ENCODE data around the gene ME3.
"Not testable (repeated sequence)": the region's sequence is repeated elsewhere in the genome, so short reads cannot be mapped to it uniquely, and the experiment has no call there.

Gene ME3

DNA sequence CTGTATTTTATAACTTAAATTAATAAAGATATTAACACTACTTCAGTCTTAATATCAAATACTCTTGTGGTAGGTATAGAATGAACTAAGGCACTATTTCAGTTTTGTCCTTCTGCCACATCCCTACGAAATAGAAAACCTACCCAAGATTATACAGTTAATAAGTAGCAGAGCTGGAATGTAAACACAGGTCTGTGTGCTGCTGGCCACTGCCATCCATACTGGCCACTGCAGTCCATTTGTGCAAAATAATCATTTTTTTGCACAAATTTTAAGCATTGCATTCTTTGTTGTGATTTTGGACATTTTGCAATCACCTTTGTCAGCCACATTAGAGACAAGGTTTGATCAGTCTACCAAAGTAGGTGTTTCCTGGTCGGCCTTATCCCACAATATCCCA lies 91.9 kb downstream of the ME3 start:
- no peak for DNase-seq

DNA sequence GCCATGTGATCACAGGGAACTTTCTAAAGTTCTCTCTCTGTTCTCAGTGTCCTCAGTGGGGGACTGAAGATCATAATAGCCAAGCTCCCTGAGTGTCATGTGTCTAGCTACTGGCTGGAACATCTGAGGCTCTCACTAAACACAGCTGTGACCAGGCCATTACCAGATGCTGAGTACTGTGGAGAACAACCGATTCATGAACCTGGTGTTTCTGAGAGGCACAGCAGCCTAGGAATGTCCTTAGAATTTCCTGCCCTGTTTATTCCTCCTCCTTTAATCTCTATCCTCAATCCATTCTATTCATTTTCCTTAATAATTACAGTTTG lies 93.0 kb downstream of the ME3 start:
- no peak for DNase-seq

DNA sequence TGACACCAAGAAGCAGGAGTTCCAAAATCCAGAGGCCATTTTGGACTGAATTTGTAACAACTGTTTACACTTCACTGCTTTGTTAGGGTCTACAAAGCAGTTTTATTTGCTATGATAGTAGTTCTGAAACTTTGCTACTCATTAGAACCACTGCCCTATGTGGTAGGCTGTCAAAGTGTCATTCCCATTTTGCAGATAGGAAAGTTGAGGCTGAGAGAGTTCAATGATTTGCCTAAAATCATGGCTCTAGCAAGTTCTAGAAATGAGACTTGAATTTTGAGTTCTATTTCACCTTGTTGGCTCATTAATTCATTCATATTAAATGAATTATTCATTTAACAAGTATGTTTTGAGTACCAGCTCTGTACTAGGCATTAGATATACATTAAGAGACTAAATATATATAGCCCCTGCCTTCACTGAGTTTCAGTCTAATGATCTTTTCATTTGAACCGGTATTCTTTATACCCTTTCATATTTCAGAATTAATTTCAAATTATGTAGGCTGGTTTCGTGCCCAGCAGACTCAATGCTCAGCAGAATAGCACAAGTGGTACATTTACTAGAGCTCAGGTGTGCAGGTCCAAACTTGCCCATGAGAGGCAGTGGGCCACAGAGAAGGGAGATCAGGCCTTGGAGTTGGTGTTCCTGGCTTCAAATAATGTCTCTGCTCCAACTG lies 93.5 kb downstream of the ME3 start:
- no peak for DNase-seq

DNA sequence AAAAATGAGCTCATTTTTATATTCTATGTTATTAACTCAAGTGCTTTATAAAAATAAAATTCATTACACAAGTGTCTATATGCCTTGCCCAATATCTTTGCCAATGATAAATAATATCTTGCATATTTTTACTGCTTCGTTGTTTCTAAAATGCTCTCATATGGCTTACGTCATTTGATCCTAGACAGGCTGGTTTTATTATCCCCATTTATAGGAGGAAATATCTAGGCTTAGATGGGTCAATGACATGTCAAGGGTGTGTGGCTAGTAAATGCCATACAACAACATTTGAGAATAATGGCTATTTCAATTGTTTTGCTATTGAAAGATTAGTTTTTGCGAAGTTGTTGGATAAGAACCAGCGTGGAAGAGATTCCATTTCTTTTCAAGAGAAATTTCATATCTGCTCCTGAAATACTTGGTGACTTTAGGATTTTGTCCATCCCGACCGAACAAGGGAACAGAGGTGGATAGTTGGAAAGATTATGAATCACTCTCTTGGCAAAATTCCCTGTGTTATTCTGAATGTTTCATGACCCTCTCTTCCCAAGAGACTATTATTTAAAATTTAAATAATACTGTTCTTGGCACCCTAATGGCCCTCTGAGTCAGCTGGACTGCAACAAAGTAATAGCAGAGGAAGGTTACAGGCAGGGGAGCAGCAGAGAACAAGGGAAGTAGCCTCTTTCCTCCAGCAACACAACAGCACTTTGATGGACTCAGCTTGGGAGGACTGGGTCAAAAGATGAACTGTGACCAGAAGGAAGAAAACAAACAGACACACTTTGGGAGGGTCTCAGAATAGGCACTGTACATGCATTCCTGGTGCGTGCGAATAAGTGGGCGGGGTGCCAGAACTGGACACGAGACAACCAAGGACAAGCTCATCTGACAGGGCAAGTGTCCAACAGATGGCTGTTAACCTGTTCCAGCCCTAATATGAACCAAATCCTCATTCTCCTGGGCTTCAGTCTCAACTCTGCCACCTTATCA lies 94.5 kb downstream of the ME3 start:
- DNase-seq: no peak

DNA sequence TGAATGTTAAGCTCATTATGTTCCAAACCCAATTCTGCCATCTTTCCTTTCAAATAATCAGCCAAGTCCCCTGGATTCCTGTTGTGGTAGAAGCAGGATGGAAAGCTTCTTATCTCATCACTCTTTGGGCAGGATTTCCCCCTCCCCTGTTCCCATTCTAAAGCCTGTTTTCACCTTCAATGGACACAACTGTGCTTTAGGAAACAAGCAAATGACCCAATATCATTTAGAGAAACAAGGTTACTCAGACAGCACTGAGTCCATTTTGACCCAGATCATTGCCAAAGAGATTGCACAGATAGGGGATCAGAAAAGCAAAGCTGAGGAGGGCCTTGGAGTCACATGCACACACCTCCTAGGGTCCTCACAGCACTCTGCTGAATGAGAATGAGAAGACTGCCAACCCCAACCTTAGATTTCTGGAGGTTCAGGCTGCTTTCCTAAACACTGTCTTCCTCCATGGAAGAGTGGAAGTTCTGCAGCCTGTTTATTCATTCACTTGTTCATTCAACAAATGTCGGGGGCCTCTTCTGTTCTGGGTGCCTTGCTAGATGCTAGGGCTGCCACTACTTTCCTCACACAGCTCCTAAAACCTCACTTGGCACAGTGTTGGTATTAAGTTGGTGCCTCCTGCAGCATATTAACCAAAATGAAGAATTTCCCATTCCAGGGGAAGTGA lies 95.3 kb downstream of the ME3 start:
- DNase-seq: no peak

DNA sequence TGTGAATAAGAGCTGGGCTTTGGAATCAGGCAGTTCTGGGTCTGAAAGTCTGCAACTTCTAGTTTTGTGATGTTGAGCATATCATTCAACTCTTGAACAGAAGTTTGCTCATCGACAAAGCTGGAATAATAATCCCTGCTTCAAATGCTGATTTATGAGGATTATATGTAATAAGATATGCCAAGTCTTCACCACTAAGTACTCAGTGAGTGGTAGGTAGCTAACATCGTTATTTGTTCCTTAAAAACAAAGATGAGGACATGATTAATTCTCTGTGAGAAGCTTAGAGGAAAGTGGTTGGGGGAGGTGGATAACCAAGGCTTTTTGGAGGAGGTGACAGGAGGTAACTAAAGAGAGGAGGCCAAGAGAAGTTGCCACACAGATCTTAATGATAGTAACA lies 96.5 kb downstream of the ME3 start:
- DNase-seq: no peak

DNA sequence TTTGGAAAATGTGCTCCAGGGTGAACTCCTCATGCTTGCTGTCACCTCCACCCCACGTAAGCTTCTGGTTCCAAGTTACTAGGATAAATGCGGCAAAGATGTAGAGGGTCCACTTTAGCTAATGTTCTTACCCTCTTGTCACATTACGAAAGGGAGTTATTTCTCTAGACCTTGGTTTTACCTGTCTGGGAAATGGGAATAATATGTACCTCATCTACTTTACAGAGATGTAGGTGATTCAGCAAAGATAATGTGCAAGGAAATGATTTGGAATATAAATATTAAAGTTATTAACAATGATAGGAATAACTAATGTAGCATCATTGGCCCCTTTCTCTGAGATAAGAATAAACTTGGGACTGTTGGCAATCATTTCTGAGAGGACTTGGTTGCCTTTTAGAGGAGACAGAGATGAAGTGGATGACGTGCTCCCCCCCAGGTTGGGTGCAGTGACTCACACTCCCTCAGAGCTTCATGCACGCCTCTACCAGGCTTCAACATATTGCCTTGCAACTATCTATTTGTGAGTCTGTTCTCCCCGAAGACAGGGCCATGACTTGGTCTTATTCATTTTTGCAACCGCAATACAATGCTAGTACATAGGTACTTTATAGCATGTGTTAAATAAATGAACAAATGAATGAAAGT lies 97.1 kb downstream of the ME3 start:
- no peak for DNase-seq

DNA sequence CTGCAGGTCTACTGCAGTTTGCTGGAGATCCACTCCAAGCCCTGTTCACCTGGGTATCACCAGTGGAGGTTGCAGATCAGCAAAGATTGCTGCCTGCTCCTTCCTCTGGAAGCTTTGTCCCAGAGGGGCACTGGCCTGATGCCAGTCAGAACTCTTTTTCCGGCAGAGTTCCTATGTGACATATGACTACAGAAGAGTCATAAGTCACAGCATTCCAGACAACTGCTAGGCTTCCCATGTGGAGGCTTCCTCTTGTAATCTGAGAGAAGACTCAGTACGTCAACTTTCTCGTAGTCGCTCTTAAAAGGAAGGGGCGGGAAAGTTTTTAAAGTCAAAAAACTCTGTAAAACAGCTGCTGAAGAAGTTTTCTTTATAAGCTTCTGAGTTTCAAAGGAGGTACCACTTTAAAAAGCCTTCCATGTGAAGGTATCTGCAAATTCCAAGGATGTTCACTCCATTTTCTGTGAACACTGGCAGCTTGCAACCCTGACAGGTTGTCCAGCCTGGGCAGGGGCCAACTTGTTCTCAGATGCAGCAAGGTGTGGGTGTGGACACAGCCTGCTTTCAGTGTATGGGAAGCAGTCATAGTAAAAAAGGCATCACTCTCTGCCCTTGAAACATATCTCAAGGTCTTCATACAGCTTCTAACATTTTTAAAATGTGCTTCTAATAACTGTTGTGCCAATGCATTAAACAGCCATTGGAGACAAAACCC lies 97.8 kb downstream of the ME3 start:
- DNase-seq: no peak

DNA sequence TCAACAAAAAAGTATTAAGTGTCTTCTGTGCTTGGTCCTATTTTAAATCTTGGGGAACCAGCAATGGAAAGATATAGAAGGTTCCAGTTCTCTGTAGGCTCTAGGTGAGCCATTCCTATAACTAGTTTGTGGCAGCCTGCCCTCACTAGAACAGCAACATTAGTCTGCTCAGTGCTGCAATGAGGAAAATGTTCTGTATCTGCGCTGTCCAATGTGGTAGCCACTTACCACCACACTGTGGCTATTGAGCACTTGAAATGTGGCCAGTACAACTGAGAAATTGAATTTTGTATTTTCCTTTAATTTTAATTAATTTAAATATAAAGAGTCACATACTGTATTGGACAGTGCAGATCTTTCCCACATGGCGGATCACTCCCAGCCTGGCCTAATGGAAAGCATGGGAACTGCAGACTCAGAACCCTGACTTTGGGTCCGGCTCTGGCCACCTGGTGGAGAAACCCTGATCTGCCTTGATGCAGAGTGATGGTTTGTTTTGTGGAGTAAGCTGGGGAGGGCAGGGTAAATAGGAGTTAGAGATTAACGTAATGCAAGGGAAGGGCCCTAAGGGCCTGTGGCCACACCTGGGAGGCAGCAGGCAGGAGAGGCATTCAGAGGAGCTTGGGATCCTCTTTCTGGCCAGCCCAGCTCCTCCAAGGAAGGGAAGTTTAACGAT lies 101.0 kb downstream of the ME3 start:
- DNase-seq: no peak

DNA sequence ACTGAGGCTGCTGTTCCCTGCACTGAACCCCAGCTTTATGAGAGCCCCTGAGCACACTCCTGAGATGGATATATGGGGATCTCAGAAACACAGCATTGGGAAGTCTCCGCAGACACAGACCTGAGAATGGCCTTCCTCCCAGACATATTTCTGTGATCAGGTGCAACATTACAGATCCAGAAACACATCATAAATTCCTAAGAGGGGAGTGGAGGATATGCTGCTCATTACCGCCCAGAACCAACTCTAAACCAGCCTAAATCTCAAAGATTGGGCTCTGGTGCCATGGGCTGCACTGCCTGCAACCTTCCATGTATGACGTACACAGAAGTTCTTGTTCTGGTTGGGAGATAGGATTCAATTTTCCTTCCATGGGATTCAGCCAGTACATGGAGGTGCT lies 102.0 kb downstream of the ME3 start:
- no peak for DNase-seq

DNA sequence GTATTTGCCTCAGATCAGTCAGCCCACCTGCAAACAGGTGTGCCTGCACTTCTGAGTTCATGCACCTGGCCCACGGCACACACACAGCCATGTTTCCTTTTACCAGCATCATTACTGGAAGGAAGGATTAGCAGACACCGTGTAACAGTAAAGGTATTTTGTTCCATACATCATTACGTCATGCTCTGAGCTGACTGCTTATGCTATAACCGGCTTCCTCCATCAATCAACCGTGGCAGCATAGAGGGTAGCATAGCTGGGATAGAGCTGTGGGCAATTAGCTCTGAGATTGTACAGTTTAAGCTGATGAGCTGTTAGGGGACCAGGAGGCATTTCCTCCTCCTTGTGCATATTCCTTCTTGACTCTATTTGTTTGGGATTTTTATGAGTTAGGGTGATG lies 102.4 kb downstream of the ME3 start:
- no peak for DNase-seq

DNA sequence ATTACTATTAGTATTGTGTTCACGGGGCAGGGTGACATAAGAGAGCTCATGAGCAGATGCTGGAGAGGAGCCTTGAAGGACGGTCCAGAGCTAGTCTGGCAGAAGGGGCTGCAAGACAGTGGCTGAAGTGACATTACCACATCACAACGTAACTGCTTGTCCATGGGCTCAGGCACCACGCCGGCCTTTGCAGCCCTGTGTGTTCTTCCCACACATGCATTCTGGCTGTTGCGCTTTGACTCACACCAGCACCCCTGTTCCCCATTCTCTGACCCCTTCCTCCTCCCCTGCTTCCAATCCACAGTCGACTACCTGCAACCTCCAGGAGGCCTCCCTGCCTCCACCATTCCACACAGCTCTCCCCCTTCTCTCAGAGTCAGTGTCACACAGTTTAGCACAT lies 103.3 kb downstream of the ME3 start:
- no peak for DNase-seq

DNA sequence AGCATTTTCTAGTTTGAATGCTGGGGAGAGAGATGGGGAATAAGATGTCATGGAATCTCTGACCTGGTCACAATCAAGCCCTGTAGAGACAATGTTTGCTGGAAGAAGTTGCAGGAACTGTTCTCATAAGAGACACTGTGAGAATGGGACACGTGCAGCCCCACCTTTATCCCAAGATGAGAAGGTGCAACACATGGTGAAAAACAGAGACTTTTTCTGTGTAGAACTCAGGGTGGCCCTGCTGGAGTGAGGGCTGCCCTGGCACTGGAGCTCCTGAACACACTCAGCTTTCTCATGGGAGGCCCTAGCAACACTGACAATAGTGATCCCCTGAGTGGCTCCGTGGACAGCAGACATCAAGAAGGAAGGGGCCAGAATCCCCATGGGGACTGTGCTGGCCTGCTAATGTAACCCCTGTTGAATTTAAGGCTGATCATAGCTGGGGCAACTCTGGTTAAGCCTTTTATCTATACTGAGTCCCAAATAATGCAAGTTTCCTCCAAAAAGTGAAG lies 106.6 kb downstream of the ME3 start:
- DNase-seq: no peak

DNA sequence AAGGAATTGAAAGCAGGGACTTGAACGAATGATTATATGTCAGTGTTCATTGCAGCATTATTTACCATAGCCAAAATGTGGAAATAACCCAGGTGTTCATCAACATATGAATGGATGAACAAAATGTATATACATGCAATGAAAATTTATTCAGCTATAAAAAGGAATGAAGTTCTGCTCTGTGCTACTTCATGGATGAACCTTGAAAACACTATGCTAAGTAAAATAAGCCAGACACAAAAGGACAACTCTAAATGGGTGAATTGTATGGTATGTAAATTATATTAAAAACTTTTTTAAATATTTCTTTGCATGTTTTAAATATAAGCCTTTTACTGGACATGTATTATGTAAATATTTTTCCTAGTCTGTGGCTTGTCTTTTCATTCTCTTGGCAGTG lies 107.0 kb downstream of the ME3 start:
- no peak for DNase-seq

DNA sequence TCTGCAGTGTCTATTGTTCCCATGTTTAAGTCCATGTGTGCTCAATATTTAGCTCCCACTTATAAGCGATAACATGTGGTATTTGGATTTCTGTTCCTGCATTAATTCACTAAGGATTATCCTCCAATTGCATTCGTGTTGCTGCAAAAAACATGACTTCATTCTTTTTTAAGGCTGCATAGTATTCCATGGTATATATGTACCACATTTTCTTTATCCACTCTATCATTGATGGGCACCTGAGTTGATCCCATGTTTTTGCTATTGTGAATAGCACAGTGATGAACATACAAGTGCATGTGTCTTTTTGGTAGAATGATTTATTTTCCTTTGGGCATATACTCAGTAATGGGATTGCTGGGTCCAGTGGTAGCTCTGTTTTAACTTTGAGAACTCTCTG lies 109.6 kb downstream of the ME3 start:
- not testable (repeated sequence) for DNase-seq

DNA sequence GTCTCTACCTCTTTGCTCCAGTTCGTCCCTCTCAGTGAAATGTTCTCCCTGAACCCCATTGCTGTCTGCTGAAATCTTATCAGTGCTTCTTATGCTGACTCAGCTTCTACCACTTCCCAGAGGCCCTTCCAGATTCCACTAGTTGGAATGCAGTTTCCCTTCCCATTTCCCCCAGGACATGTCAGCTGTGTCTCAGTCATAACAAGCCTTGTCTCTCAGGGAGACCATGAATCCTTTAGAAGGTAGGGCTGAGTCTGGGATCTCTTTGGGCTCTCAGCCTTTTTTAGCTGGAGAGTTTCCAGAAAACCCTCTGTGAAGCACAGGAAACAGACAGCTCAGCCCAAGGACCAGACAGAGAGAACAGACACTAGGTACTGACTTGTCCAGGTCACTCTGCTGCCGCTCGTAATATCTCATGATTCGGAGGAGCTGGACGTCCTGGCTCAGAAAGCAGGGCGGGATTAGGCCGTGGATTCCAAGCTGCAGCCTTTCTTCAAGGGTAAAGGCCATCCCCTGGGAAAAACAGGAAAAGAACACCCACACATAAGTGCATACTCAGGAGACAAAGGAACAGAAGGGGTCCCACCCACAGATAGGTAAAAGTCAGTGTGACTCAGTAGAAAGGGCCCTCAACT lies 113.0 kb downstream of the ME3 start:
- DNase-seq: no peak

DNA sequence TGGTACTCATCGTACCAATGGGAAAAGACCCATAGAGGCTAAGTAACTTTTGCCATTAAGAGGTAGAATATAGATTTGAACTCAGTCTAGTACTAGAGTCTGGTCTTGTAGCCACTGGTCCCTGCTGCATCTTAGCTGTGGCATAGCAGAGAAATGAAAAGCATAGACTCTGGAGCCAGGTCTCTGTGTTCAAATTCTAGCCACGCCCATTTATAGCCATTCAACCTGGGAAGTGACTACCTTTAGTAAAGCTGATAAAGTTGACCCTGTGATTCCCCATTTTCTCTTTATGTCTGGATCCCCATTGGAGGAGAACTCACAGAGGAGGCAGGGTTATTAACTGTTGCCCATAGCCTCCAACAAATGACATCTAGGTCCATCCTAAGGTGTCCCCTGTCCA lies 113.6 kb downstream of the ME3 start:
- DNase-seq: no peak

DNA sequence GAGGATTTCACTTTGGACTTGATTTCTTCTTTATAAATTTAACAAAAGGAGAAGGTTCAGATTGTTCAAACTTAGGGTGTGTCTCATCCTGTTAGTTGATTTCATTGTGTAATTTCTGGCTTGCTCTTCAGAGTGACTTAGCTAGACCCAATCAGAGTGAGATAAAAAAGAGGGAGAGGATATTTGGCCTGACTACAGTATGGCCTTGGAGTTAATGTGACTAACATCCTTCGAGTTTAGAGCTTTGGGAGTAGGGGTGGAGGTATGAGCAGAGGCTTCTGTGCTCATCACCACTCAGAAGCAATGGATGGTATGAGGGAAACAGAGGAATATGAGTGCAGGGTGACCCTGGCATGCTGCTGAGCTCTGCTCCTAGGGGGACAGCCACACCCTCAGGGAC lies 114.2 kb downstream of the ME3 start:
- DNase-seq: no peak

DNA sequence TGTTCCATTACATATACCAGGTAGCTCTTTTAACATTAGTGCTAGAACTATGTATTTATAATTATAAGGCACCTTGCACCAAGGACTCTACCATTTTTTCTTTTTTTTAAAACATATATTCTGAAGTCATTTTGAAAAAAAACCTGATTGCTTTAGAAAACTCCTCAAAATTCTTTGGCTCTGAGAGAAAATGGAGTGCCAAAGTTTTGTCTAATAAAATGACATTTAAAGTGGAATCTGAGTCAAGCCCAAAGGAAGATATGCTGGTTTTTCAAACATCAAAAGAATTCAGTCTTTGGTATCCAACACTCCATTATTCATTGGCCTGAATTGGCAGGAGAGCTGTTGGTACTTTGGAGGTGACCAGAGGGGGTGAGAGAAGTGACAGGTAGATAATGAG lies 116.5 kb downstream of the ME3 start:
- no peak for DNase-seq

DNA sequence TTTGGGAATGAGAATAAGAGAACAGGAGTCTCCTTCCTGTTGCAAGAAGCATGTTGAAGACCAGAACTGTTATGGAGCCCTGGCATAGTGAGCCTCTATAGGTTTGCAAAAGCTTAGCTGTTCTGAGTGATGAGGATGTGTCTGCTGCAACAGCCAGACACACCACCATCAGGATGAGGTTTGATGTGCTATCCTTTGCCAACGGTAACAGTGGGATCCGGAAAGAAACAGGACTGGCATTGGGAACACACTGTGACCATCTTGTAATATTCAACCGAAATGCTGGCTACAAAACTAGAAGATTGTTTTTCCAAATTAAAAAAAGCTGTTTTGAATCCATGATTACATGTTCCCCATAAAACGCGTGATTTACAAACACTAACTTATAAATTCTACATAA lies 117.0 kb downstream of the ME3 start:
- no peak for DNase-seq

DNA sequence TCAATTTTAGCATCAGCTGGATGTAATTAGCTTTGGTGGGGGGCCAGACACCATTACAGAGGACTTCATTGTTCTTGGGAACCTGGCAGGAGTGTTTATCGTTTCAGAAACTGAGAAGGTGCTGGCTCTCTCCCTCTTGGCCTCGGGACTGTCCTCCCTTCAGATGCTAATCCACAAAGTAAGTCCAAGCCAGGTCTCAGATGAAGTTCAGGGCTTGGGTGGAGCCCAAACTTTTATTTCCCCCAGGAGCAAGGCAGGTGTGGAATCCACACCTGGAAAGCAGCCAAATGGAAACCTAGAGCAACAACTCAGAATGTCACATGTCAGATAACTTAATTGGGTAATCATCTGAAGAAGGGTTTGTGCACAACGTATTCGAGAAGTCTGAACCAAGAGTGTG lies 119.2 kb downstream of the ME3 start:
- no peak for DNase-seq
